Right atrium auricular region (tissue), 2 donors: ENCODE data around the gene AKAP8. TPM values are rescaled to one million over a fixed set of nuclear protein-coding genes. Genes with fewer than 3 reads are reported as not detected.
A peak's percentile ranks its signal among the peaks of the same experiment; 100 is the strongest.
"Not testable (repeated sequence)": the region's sequence is repeated elsewhere in the genome, so short reads cannot be mapped to it uniquely, and the experiment has no call there.

ENCODE experiments used
- DNase-seq: peaks from one replicate; pipeline ENCODE4 v3.0.0-alpha.2; 2019; ENCODE audit warnings: low spot score
- H3K27ac ChIP-seq, 2 donors: fragments of 200-600 bp; sonication (generic); 1 replicate in 1 of 2; 2 replicates in 1 of 2; pipeline ENCODE4 v1.5.1; 2016 to 2019
- H3K27me3 ChIP-seq, 2 donors: fragments of 200-600 bp; sonication (generic); one replicate each; pipeline versions ENCODE4 v1.5.1 to v1.6.0; 2017 to 2019
- H3K36me3 ChIP-seq: fragments of 200-600 bp; sonication (generic); one replicate; pipeline ENCODE4 v1.5.1; 2016
- H3K4me1 ChIP-seq, 2 donors: fragments of 200-600 bp; sonication (generic); one replicate each; pipeline versions ENCODE4 v1.5.1 to v1.6.0; 2017 to 2019
- H3K4me3 ChIP-seq, 2 donors: fragments of 200-600 bp; sonication (generic); 1 replicate in 1 of 2; 2 replicates in 1 of 2; pipeline ENCODE4 v1.5.1; 2017 to 2019; ENCODE audit warnings: mild to moderate bottlenecking in 1 of 2, moderate library complexity in 1 of 2
- H3K9me3 ChIP-seq, 2 donors: fragments of 200-600 bp; sonication (generic); one replicate each; pipeline ENCODE4 v1.5.1; 2019
- total RNA-seq, 2 donors: library from RNA; depleted of rRNA; stranded (reverse); fragments of >200 nt; gene quantifications; one replicate each; pipeline ENCODE4 v1.1.0, GENCODE V29; 2016
- TF ChIP-seq, protein P1 (sequence below), 2 donors: fragments of 200-600 bp; sonication (generic); IDR thresholded peaks; one replicate each; pipeline ENCODE4 v1.5.1; 2019; ENCODE audit warnings: antibody characterized with exemption in 2 of 2

The AKAP8 gene
- total RNA-seq, 2 donors from 2014 or later: 12.3 to 17.9 TPM

DNA sequence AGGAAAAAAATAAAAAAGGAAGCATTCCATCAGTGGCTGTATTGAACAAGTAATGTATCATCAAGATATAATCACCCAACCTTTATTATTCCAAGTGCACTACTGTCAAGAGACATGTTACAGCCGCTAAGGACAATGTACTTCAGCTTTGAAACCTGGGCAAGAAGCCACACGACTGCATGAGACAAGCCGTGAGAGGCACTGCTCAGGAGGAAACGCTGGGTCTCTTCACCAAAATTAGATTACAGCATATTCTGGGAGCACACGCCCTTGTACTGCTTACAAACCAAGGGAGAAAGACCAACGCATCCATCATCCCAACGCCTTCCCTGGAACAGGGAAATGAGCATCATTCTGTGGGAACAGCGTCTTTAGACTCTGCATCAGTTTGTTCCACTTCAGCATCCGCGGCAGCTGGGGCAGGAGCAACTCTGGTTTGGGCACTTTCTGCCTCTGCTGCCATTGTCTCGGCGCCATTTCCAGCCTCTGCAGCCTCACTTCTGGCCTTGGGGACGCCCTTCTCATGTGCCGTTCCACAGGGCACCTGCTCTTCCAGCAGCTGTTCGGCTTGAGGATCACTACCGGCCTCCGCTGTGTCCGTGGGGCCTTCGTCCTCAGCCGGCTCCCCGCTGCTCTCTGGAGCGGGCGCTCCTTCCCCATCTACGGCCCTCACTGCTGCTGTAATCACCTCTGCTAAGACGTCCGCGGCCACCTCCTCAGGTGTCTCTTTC, 24.9 kb downstream of the AKAP8 start:
- H3K27ac ChIP-seq: no peak overlapping the region
- DNase-seq: no peak
- H3K36me3 ChIP-seq: peaks cover 52% of the 10 kb centered on the region
- H3K4me1 ChIP-seq: no peaks in the 10 kb centered on the region
- no peaks in the 10 kb centered on the region for H3K27me3 ChIP-seq
- TF ChIP-seq, protein P1, sequence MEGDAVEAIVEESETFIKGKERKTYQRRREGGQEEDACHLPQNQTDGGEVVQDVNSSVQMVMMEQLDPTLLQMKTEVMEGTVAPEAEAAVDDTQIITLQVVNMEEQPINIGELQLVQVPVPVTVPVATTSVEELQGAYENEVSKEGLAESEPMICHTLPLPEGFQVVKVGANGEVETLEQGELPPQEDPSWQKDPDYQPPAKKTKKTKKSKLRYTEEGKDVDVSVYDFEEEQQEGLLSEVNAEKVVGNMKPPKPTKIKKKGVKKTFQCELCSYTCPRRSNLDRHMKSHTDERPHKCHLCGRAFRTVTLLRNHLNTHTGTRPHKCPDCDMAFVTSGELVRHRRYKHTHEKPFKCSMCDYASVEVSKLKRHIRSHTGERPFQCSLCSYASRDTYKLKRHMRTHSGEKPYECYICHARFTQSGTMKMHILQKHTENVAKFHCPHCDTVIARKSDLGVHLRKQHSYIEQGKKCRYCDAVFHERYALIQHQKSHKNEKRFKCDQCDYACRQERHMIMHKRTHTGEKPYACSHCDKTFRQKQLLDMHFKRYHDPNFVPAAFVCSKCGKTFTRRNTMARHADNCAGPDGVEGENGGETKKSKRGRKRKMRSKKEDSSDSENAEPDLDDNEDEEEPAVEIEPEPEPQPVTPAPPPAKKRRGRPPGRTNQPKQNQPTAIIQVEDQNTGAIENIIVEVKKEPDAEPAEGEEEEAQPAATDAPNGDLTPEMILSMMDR (IDR thresholded peaks at IDR 0.05): no peak
- H3K4me3 ChIP-seq: no peak overlapping the region
- no peaks in the 10 kb centered on the region for H3K9me3 ChIP-seq

DNA sequence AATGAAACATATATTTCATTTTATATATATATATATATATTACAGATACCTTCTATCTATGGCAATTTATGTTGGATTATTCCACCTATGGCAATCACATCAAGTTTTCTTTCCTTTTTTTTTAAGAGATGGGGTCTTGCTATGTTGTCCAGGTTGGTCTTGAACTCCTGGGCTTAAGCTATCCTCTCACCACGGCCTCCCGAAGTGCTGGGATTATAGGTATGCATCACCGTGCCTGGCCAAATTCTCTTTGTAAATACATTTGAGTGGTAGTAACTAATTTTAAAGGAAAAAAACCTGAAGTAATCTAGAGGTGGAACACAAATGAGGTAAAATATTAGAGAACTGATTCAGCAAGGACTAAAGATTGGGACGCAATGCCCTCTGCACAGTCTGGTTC, 25.7 kb downstream of the AKAP8 start:
- TF ChIP-seq, protein P1 (IDR thresholded peaks at IDR 0.05): no peak
- no peak for DNase-seq
- Histone ChIP-seq H3K9me3 (no peaks in the 10 kb centered on the region), H3K27me3 (no peaks in the 10 kb centered on the region), H3K4me1 (no peaks in the 10 kb centered on the region), H3K36me3 (peaks cover 48% of the 10 kb centered on the region), H3K4me3 (no peak overlapping the region), H3K27ac (no peak overlapping the region)

DNA sequence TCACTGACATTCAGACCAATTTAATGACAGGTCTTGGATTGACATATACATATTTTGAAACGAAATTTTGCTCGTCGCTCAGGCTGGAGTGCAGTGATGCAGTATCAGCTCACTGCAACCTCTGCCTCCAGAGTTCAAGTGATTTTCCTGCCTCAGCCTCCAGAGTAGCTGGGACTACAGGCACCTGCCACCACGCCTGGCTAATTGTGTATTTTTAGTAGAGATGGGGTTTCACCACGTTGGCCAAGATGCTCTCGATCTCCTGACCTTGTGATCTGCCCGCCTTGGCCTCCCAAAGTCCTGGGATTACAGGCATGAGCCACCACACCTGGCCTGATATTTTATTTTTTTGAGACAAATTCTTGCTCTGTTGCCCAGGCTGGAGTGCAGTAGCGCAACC, 27.1 kb downstream of the AKAP8 start:
- not testable (repeated sequence) for DNase-seq, H3K9me3 ChIP-seq, H3K27ac ChIP-seq, H3K27me3 ChIP-seq, H3K4me3 ChIP-seq, H3K4me1 ChIP-seq
- H3K36me3 ChIP-seq: peaks cover 34% of the 10 kb centered on the region

DNA sequence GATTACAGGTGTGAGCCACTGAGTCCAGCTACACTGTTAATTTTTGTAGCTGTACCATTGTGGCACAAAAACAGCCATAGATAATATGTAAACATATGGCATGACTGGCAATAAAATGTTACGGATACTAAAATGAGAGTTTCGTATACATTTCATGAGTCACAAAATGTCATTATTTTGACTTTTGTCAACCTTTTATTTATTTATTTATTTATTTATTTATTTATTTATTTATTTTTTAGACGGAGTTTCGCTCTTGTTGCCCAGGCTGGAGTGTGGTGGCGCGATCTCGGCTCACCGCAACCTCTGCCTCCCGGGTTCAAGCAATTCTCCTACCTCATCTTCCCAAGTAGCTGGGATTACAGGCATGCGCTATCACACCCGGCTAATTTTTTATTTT, 38.3 kb downstream of the AKAP8 start:
- H3K36me3 ChIP-seq, DNase-seq, H3K27me3 ChIP-seq, H3K27ac ChIP-seq, H3K4me1 ChIP-seq, H3K9me3 ChIP-seq, H3K4me3 ChIP-seq: not testable (repeated sequence)

DNA sequence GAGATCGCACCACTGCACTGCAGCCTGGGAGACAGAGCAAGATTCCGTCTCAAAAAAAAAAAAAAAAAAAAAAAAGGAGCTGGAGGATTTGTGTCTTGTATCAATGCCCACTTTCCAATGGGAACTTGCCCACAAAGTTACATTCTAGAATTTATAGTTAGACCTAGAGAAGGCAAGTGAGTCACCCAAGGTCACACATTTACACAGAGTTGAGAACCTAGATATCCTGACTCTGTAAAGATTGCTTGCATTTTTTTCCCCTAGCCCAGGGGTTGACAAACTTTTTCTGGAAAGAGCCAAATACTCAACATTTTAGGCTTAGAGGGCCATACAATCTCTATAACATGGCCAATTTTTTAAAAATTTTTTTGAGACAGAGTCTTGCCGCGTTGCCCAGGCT, 39.5 kb downstream of the AKAP8 start:
- H3K27ac ChIP-seq: no peak overlapping the region
- DNase-seq: no peak
- H3K36me3 ChIP-seq: peaks cover 1% of the 10 kb centered on the region
- no peaks in the 10 kb centered on the region for H3K27me3 ChIP-seq
- H3K9me3 ChIP-seq: no peaks in the 10 kb centered on the region
- TF ChIP-seq, protein P1 (IDR thresholded peaks at IDR 0.05): no peak
- H3K4me1 ChIP-seq: peaks cover 0 to 20% of the 10 kb centered on the region in 2 donors
- no peak overlapping the region for H3K4me3 ChIP-seq

DNA sequence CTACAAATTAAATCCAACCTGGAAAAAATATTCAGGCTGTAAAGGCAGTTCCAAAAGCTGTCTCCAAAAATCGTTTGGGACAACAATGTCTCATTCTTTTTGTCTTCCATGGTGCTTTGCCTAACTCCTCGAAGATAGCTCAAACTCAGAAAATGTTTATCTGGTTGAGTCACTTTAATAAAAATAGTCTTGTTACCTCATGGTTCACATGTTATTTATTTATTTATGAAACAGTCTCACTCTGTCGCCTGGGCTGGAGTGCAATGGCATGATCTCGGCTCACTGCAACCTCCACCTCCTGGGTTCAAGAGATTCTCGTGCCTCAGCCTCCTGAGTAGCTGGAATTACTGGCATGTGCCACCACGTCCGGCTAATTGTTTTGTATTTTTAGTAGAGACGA, 42.4 kb downstream of the AKAP8 start:
- no peak for DNase-seq
- H3K4me3 ChIP-seq: no peak overlapping the region
- no peaks in the 10 kb centered on the region for H3K27me3 ChIP-seq
- TF ChIP-seq, protein P1 (IDR thresholded peaks at IDR 0.05): no peak
- peaks cover 0 to 33% of the 10 kb centered on the region in 2 donors for H3K4me1 ChIP-seq
- peak overlapping the region; percentile 6 to 57 for H3K27ac ChIP-seq
- no peaks in the 10 kb centered on the region for H3K36me3 ChIP-seq
- H3K9me3 ChIP-seq: no peaks in the 10 kb centered on the region

DNA sequence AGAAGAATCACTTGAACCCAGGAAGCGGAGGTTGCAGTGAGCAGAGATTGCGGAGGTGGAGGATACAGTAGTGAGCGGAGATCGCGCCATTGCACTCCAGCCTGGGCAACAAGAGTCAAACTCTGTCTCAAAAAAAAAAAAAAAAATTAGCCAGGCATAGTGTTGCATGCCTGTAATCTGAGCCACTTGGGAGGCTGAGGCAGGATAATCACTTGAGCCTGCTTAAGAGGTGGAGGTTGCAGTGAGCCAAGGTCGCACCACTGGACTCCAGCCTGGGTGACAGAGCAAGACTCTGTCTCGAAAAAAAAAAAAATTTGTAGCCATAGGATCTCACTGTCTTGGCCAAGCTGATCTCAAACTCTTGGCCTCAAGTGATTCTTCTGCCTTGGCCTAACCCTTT, 43.6 kb downstream of the AKAP8 start:
- DNase-seq, H3K27me3 ChIP-seq, H3K4me3 ChIP-seq, H3K36me3 ChIP-seq, H3K9me3 ChIP-seq: not testable (repeated sequence)
- Histone ChIP-seq H3K27ac (peak overlapping the region; percentile 6 to 57), H3K4me1 (peaks cover 0 to 34% of the 10 kb centered on the region in 2 donors)
